ENCODE results near the gene MOV10. TPM values are rescaled to one million over a fixed set of nuclear protein-coding genes. Genes with fewer than 3 reads are reported as not detected.
A peak's percentile ranks its signal among the peaks of the same experiment; 100 is the strongest.

Gene MOV10
- total and polyA plus RNA-seq, 8 donors = 17.7 to 89.9 (median 25.2) TPM

DNA sequence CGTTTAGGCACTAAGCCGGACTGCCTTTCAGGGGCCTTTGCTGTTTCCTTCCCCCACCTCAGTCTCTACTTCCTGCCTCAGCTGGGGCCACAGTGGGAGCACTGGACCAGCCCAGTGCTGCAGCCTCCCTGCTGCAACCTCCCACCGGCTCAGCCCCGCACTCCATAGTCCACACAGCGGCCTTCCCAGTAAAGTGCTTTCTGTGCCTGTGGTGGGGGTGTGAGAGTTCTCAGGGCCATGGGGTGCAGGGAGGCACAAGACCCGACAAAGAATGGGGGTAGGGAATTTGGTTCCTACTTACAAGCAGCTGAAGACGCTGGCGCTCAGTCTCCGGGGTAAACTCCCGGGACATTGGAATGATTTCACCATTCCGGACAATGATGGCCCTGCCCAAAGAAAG lies 37.2 kb downstream of the MOV10 start:
- WGBS, 2 donors = 89 to 92% methylated on average over 11 of the region's 11 CpGs
- Histone ChIP-seq H3K4me1 (peaks cover 0 to 14% (median 5%) of the 10 kb centered on the region in 3 donors), H3K9me3 (no peaks in the 10 kb centered on the region), H3K36me3 (no peaks in the 10 kb centered on the region), H3K4me3 (no peak overlapping the region), H3K27ac (no peak overlapping the region), H3K27me3 (no peaks in the 10 kb centered on the region)
- DNase-seq = peak in 1 of 6 donors; percentile 51
- no peak for ATAC-seq
- no peak for TF ChIP-seq CTCF (IDR thresholded peaks at IDR 0.05)
- intact Hi-C loops (cut with DNase I) = loop anchor here in 1 of 3 donors (10.0 kb wide), 1 partner anchor 333 kb away; no protein-coding TSS in a partner anchor
- no peak for FAIRE-seq

GRCh38 chr1:112712191-112712590 lies 37.7 kb downstream of the MOV10 start:
- FAIRE-seq (no peak), DNase-seq (peak in 1 of 6 donors; percentile 57), ATAC-seq (no peak)
- H3K9me3 ChIP-seq = no peaks in the 10 kb centered on the region
- H3K4me3 ChIP-seq = no peak overlapping the region
- H3K27ac ChIP-seq = no peak overlapping the region
- no peaks in the 10 kb centered on the region for H3K27me3 ChIP-seq
- no peaks in the 10 kb centered on the region for H3K36me3 ChIP-seq
- peaks cover 0 to 14% (median 5%) of the 10 kb centered on the region in 3 donors for H3K4me1 ChIP-seq
- TF ChIP-seq CTCF (IDR thresholded peaks at IDR 0.05) = no peak
- WGBS, 2 donors = 83 to 88% methylated on average over 7 of the region's 7 CpGs
- intact Hi-C loops (cut with DNase I) = loop anchor here in 1 of 3 donors (10.0 kb wide), 1 partner anchor 333 kb away; no protein-coding TSS in a partner anchor

- Histone ChIP-seq H3K36me3 (no peaks in the 10 kb centered on the region), H3K27ac (no peak overlapping the region), H3K4me3 (no peak overlapping the region), H3K9me3 (no peaks in the 10 kb centered on the region), H3K4me1 (peaks cover 0 to 11% (median 5%) of the 10 kb centered on the region in 3 donors), H3K27me3 (no peaks in the 10 kb centered on the region)
- TF ChIP-seq CTCF (IDR thresholded peaks at IDR 0.05) = no peak
- intact Hi-C loops (cut with DNase I) = loop anchor here in 1 of 3 donors (10.0 kb wide), 1 partner anchor 332 kb away; no protein-coding TSS in a partner anchor
- FAIRE-seq = no peak
- DNase-seq = peak in 1 of 6 donors; percentile 38
- no peak for ATAC-seq
- WGBS, 2 donors = 82 to 84% methylated on average over 9 of the region's 9 CpGs
These were observed 38.3 kb downstream of the MOV10 start for GRCh38 chr1:112712701-112713128.

DNA sequence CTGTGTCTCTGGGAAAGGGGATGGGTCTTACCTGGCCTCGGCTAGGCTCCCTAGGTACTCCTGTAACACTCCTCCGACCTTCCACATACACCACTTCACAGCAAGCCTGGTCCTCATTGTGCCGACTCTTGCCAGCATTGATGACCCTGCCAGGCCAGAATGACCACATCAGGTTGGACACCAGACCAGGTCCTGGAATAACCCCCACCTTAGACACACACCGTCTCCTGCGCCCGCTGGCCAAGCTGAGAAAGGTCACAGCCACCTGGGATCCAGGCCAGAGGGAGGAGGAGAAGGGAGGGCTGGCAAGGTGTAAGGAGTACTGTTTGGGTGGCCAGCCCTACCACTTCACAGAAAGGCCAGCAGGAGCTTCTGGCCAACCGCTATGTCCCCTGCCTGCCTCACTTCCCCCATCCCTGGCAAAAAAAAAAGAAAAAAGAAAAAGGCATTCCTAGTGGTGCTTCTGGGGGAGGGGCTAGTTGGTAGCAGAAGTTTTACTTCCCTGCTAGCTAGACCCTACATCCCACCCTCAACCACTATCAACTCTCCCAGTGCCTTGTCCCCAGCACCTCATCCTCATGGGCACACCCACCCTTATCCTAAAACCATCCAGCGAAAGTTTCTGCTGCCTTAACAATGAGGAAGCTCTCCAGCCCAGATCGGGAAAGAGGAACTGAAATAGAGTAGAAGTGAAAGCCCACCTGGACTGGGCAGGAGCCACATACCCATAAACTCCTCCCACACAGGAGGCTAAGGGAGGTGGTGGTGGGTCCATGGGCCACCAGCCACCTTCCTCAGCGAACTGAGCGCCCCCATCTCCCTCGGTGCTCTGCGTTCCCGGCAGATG lies 39.2 kb downstream of the MOV10 start:
- FAIRE-seq (no peak), ATAC-seq (peak in 3 of 4 donors; percentile 6 to 14 (median 13)), DNase-seq (peak in 5 of 6 donors; percentile 54 to 80 (median 72))
- H3K27me3 ChIP-seq = no peaks in the 10 kb centered on the region
- intact Hi-C loops (cut with DNase I) = loop anchor here in 1 of 3 donors (10.0 kb wide), 1 partner anchor 331 kb away; no protein-coding TSS in a partner anchor
- no peaks in the 10 kb centered on the region for H3K9me3 ChIP-seq
- peaks cover 0 to 9% (median 5%) of the 10 kb centered on the region in 3 donors for H3K4me1 ChIP-seq
- H3K36me3 ChIP-seq = no peaks in the 10 kb centered on the region
- H3K27ac ChIP-seq = no peak overlapping the region
- 22 to 36% methylated on average over 14 of the region's 14 CpGs for WGBS, 2 donors
- H3K4me3 ChIP-seq = peak overlapping the region; percentile 26 to 83 (median 56)
- no peak for TF ChIP-seq CTCF (IDR thresholded peaks at IDR 0.05)

Data from pancreas (tissue), 10 donors.